GM04503 (cell line): ENCODE results near the gene DMRTA2.

Experiments used
- DNase-seq: peaks from one replicate; pipeline ENCODE4 v3.0.0-alpha.2; 2012; ENCODE audit warnings: low read depth

DMRTA2 gene

GRCh38 chr1:50424045-50424883 is 1.0 kb upstream of the DMRTA2 start:
- no peak for DNase-seq

- no peak for DNase-seq
These were observed 392 bp upstream of the DMRTA2 start for GRCh38 chr1:50423670-50424000.

GRCh38 chr1:50422675-50422945 is 633 bp downstream of the DMRTA2 start:
- DNase-seq: no peak

- DNase-seq: no peak
These were observed 1.2 kb downstream of the DMRTA2 start for GRCh38 chr1:50421768-50422674.

- no peak for DNase-seq
These were observed 1.9 kb downstream of the DMRTA2 start for GRCh38 chr1:50421366-50421748.

GRCh38 chr1:50420689-50421365 is 2.4 kb downstream of the DMRTA2 start:
- no peak for DNase-seq

- DNase-seq: no peak
These were observed 3.2 kb downstream of the DMRTA2 start for GRCh38 chr1:50419907-50420677.

GRCh38 chr1:50419192-50419906 is 3.9 kb downstream of the DMRTA2 start:
- DNase-seq: no peak

- no peak for DNase-seq
These were observed 4.6 kb downstream of the DMRTA2 start for GRCh38 chr1:50418600-50419109.

GRCh38 chr1:50417946-50418599 is 5.2 kb downstream of the DMRTA2 start:
- no peak for DNase-seq

GRCh38 chr1:50417507-50417906 is 5.7 kb downstream of the DMRTA2 start:
- no peak for DNase-seq

GRCh38 chr1:50416553-50417453 is 6.4 kb downstream of the DMRTA2 start:
- DNase-seq: no peak

GRCh38 chr1:50416150-50416527 is 7.1 kb downstream of the DMRTA2 start:
- DNase-seq: no peak

- no peak for DNase-seq
These were observed 7.8 kb downstream of the DMRTA2 start for GRCh38 chr1:50415235-50416149.

GRCh38 chr1:50414853-50415234 is 8.4 kb downstream of the DMRTA2 start:
- no peak for DNase-seq

- DNase-seq: no peak
These were observed 10.3 kb downstream of the DMRTA2 start for GRCh38 chr1:50412813-50413476.

- no peak for DNase-seq
These were observed 17.4 kb downstream of the DMRTA2 start for GRCh38 chr1:50405814-50406213.

- DNase-seq: no peak
These were observed 29.6 kb downstream of the DMRTA2 start for GRCh38 chr1:50393522-50394120.
